ENCODE measurements around the gene CNTN1.

Gene CNTN1

DNA sequence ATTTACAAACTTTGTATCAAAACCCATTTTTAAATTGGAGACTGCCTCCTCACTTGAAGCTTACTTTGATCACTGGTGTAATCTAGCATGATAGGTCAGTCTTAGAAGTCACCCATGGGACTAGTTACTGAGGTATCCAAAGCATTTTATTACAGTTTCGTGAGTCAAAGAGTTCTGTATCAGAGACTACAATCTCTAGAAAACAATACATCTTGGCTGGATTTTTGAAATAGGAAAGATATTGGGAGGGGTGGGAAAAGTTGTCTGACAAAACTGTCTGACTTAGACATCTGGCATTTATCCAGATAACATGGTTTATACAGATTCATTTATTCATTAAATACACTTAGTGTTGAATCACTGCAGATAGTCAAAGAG, 322.4 kb downstream of the CNTN1 start:
- no peak for TF ChIP-seq CTCF (conservative IDR thresholded peaks at IDR 0.05)

GRCh38 chr12:41018010-41018409, 325.8 kb downstream of the CNTN1 start:
- TF ChIP-seq CTCF (conservative IDR thresholded peaks at IDR 0.05) = no peak
- H3K27ac ChIP-seq = no peak overlapping the region

More for the DNA sequence above, 322.4 kb downstream of the CNTN1 start:
- H3K27ac ChIP-seq = no peak overlapping the region

- no peak for TF ChIP-seq CTCF (conservative IDR thresholded peaks at IDR 0.05)
Measured at GRCh38 chr12:41019461-41019860, 327.2 kb downstream of the CNTN1 start.

GRCh38 chr12:41023836-41024235, 331.6 kb downstream of the CNTN1 start:
- TF ChIP-seq CTCF (conservative IDR thresholded peaks at IDR 0.05) = no peak
- H3K27ac ChIP-seq = no peak overlapping the region

More at GRCh38 chr12:41019461-41019860, 327.2 kb downstream of the CNTN1 start:
- no peak overlapping the region for H3K27ac ChIP-seq

DNA sequence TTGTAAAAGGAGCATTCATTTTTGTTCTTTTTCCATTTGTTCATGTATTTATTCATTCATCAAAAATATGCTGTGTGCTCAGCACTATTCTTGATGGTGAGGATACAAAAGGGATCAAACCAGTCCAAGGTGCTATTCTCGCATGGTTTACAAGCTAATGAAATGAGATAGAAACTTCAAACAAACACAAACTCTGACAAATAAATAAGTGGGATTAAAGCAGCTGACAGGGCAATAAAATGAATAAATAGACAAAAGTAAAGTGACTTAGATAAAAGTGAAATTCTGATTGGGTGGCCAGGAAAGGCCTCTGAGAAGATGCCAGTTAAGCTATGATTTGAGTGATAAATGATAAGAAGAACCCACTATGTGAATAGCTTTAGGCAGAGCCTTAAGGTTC, 333.9 kb downstream of the CNTN1 start:
- H3K27ac ChIP-seq = no peak overlapping the region
- no peak for TF ChIP-seq CTCF (conservative IDR thresholded peaks at IDR 0.05)

DNA sequence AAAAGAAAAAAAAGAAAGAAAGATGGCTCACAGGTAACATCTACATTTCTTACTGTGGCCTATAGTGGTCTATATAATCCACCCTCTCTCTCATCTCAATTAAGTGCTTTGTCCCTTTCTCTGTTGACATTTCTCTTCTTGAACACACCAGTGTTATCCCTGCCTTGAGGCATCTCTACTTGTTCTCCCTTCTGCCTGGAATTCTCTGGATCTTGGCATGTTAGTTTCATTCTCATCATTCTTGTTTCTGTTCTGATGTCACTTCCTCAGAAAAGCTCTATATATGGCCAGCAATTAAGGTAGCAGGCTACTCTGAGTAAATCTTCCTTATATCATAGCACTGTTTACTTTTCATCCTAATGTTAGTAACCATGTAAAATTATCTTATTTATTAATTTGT, 340.1 kb downstream of the CNTN1 start:
- H3K27ac ChIP-seq = no peak overlapping the region
- no peak for TF ChIP-seq CTCF (conservative IDR thresholded peaks at IDR 0.05)

DNA sequence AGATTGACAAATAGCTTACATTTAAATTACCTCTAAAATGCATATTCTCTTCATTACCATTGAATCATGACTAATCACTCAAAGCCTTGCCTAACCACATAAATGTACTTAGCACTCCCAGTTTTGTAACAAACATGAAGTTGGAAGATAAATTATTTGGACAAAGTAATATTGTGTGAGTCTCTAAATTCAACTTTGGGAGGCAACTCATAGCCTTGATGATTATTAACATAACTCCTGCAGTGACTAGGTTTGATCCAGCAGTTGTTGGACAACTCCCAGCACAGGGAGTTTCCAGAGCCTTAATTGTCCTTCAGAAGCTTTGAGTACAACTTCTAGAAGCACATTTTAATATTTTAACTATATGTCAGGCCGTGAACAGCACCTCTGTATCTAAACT, 342.4 kb downstream of the CNTN1 start:
- no peak for TF ChIP-seq CTCF (conservative IDR thresholded peaks at IDR 0.05)
- no peak overlapping the region for H3K27ac ChIP-seq

DNA sequence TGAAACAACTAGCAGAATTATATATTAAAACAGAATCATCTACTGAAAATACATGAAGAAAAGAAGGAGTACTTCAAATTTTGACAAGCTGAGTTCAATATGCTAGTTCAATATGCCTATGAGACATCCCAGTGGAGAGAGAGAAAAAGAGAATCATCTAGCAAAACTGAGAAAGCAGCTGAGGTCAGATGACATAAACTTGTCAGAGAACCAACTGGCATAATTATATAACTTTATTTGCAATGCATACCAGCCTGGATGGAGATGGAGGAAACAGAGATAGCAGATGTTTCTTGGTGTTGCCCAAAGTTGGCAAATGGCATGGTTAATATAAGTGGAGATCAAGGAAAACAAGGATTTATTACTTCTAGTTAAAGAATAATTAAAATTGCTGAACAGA, 347.2 kb downstream of the CNTN1 start:
- no peak for TF ChIP-seq CTCF (conservative IDR thresholded peaks at IDR 0.05)

More for the DNA sequence above, 347.2 kb downstream of the CNTN1 start:
- no peak overlapping the region for H3K27ac ChIP-seq

Measured in VCaP (cell line).